Measurements from ENCODE around the gene ILF2. TPM values are rescaled to one million over a fixed set of nuclear protein-coding genes. Genes with fewer than 3 reads are reported as not detected.

Gene ILF2
- polyA plus RNA-seq, 1 experiment = 326 TPM

DNA sequence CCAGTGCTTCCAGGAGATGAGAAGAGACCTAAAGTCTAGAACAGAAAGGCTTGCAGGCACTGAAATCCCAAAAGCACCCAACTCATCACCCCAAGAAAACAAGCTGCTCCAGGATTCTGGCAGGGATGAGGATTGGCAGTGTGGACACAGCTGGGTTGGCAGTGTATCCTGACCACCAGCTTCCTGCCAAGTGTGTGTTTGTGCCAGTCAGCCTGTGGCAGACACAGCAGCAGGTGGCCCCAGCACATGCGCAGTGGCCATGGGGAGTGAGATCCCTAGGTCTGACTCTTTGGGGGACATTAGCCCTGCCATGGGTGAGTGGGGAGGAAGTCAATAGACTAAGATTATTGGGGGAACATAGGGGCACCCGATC, 20.9 kb downstream of the ILF2 start:
- H3K27me3 ChIP-seq (ENCODE audit: control insufficient read depth, insufficient read depth, low read length) = no peaks in the 10 kb centered on the region
- H3K9me3 ChIP-seq (ENCODE audit: control insufficient read depth, insufficient read depth, low read length) = no peaks in the 10 kb centered on the region
- H3K27ac ChIP-seq (ENCODE audit: low read depth, low read length) = no peak overlapping the region
- no peak overlapping the region for H3K4me3 ChIP-seq (ENCODE audit: low read depth, low read length)
- no peak for DNase-seq (ENCODE audit: low read depth, low spot score)
- TF ChIP-seq, protein P1, sequence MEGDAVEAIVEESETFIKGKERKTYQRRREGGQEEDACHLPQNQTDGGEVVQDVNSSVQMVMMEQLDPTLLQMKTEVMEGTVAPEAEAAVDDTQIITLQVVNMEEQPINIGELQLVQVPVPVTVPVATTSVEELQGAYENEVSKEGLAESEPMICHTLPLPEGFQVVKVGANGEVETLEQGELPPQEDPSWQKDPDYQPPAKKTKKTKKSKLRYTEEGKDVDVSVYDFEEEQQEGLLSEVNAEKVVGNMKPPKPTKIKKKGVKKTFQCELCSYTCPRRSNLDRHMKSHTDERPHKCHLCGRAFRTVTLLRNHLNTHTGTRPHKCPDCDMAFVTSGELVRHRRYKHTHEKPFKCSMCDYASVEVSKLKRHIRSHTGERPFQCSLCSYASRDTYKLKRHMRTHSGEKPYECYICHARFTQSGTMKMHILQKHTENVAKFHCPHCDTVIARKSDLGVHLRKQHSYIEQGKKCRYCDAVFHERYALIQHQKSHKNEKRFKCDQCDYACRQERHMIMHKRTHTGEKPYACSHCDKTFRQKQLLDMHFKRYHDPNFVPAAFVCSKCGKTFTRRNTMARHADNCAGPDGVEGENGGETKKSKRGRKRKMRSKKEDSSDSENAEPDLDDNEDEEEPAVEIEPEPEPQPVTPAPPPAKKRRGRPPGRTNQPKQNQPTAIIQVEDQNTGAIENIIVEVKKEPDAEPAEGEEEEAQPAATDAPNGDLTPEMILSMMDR (IDR thresholded peaks at IDR 0.05; ENCODE audit: low read depth, low read length) = no peak
- POLR2A ChIA-PET = interaction anchor here (0.6 to 1.4 kb wide), 3 partner anchors 16 to 362 kb away, joined by 4 to 9 read pairs (median 5); partner anchors contain the start of gene CHTOP
- CTCF ChIA-PET = no interaction called here

GRCh38 chr1:153649137-153649862, 21.5 kb downstream of the ILF2 start:
- TF ChIP-seq, protein P1 (IDR thresholded peaks at IDR 0.05; ENCODE audit: low read depth, low read length) = no peak
- CTCF ChIA-PET = no interaction called here
- POLR2A ChIA-PET = interaction anchor here (0.6 to 2.7 kb wide), 4 partner anchors 15 to 362 kb away, joined by 4 to 9 read pairs (median 6); partner anchors contain the start of genes CHTOP and S100A13
- no peaks in the 10 kb centered on the region for H3K27me3 ChIP-seq (ENCODE audit: control insufficient read depth, insufficient read depth, low read length)
- no peak for DNase-seq (ENCODE audit: low read depth, low spot score)
- no peaks in the 10 kb centered on the region for H3K9me3 ChIP-seq (ENCODE audit: control insufficient read depth, insufficient read depth, low read length)
- no peak overlapping the region for H3K4me3 ChIP-seq (ENCODE audit: low read depth, low read length)
- no peak overlapping the region for H3K27ac ChIP-seq (ENCODE audit: low read depth, low read length)

GRCh38 chr1:153648000-153648643, 22.7 kb downstream of the ILF2 start:
- H3K4me3 ChIP-seq (ENCODE audit: low read depth, low read length) = no peak overlapping the region
- ChIA-PET CTCF (interaction anchor here (0.5 to 1.4 kb wide), 5 partner anchors 21 to 296 kb away, joined by 3 to 6 read pairs (median 3); partner anchors contain the start of gene S100A13), POLR2A (interaction anchor here (0.6 to 2.7 kb wide), 3 partner anchors 8 to 21 kb away, joined by 3 to 14 read pairs (median 8); partner anchors contain the start of genes CHTOP and S100A13)
- no peak overlapping the region for H3K27ac ChIP-seq (ENCODE audit: low read depth, low read length)
- TF ChIP-seq, protein P1 (IDR thresholded peaks at IDR 0.05; ENCODE audit: low read depth, low read length) = no peak
- H3K9me3 ChIP-seq (ENCODE audit: control insufficient read depth, insufficient read depth, low read length) = no peaks in the 10 kb centered on the region
- no peak for DNase-seq (ENCODE audit: low read depth, low spot score)
- no peaks in the 10 kb centered on the region for H3K27me3 ChIP-seq (ENCODE audit: control insufficient read depth, insufficient read depth, low read length)

GRCh38 chr1:153647346-153647714, 23.5 kb downstream of the ILF2 start:
- CTCF ChIA-PET = interaction anchor here (0.6 to 1.4 kb wide), 2 partner anchors 20 to 76 kb away, joined by 3 to 6 read pairs; partner anchors contain the start of gene S100A13
- H3K27ac ChIP-seq (ENCODE audit: low read depth, low read length) = no peak overlapping the region
- H3K4me3 ChIP-seq (ENCODE audit: low read depth, low read length) = no peak overlapping the region

More at GRCh38 chr1:153647346-153647714, 23.5 kb downstream of the ILF2 start:
- TF ChIP-seq, protein P1 (IDR thresholded peaks at IDR 0.05; ENCODE audit: low read depth, low read length) = no peak
- DNase-seq (ENCODE audit: low read depth, low spot score) = no peak
- H3K27me3 ChIP-seq (ENCODE audit: control insufficient read depth, insufficient read depth, low read length) = no peaks in the 10 kb centered on the region
- no peaks in the 10 kb centered on the region for H3K9me3 ChIP-seq (ENCODE audit: control insufficient read depth, insufficient read depth, low read length)
- POLR2A ChIA-PET = interaction anchor here (0.6 to 2.7 kb wide), 3 partner anchors 9 to 20 kb away, joined by 3 to 14 read pairs (median 8); partner anchors contain the start of genes CHTOP and S100A13

Measured in AG04450 (cell line).